AG09319 (cell line): Measurements from ENCODE around the gene LRRC43.

Source experiments
- DNase-seq: peaks from one replicate; pipeline ENCODE4 v3.0.0-alpha.2; 2010; ENCODE audit warnings: low read depth; ENCODE audit errors: extremely low read depth
- TF ChIP-seq, protein P1 (sequence below): IDR thresholded peaks from 2 replicates; pipeline ENCODE4 v1.5.1; 2011; ENCODE audit warnings: low read depth, mild to moderate bottlenecking, inconsistent platforms, low read length, moderate library complexity

Gene LRRC43

DNA sequence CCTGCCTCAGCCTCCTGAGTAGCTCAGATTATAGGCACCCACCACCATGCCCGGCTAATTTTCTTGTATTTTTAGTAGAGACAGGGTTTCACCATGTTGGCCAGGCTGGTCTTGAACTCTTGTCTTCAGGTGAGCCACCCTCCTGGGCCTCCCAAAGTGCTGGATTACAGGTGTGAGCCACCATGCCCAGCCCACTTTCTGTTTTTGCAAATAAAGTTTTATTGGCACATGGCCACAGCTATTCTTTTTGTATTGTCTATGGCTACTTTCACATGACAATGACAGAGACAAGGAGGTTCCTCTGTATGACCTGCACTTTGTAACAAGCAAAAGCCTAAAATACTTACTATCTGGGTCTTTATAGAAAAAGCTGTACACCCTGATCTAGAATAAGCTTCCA lies 62.6 kb downstream of the LRRC43 start:
- TF ChIP-seq, protein P1, sequence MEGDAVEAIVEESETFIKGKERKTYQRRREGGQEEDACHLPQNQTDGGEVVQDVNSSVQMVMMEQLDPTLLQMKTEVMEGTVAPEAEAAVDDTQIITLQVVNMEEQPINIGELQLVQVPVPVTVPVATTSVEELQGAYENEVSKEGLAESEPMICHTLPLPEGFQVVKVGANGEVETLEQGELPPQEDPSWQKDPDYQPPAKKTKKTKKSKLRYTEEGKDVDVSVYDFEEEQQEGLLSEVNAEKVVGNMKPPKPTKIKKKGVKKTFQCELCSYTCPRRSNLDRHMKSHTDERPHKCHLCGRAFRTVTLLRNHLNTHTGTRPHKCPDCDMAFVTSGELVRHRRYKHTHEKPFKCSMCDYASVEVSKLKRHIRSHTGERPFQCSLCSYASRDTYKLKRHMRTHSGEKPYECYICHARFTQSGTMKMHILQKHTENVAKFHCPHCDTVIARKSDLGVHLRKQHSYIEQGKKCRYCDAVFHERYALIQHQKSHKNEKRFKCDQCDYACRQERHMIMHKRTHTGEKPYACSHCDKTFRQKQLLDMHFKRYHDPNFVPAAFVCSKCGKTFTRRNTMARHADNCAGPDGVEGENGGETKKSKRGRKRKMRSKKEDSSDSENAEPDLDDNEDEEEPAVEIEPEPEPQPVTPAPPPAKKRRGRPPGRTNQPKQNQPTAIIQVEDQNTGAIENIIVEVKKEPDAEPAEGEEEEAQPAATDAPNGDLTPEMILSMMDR, result no peak
- DNase-seq, result no peak

DNA sequence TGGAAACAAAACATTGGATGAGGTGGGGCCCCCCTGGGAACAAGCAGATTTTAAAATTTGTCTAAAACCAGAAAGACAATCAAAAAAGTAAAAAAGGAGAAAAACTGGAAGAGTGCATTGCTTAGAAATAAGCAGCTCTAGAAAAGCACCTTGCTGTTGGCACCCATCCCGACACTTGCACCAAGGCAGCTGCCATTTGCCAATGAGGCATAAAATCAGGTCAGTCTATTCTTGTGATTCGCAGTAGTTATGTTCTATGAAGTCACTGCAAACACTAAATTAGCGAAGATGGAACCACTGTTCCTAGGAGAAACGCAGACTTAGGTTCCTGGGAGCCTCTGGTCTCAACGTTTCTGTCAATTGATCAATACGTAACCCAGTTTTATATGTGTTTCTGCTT lies 67.1 kb downstream of the LRRC43 start:
- TF ChIP-seq, protein P1, result no peak
- DNase-seq, result no peak

DNA sequence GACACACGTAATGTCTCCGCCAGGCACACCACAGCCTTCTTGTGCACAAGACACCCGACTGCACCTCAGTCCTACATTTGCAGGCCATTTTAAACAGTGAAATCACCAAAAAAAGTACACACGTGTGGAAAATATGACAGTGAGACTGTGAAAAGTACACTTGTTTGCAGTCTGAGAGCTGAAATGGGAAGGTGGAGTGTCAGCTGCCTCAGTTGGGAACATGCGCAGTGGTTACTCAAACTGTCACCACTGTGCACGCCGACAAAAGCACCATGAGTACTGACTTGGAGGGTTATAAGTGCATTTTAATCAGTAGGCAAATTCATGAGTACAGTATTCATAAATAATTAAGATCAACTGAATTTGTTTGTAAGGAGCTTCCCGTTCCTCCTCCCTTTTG lies 67.6 kb downstream of the LRRC43 start:
- TF ChIP-seq, protein P1, result no peak
- no peak for DNase-seq
